ENCODE measurements around the gene TTLL9.

Gene TTLL9

DNA sequence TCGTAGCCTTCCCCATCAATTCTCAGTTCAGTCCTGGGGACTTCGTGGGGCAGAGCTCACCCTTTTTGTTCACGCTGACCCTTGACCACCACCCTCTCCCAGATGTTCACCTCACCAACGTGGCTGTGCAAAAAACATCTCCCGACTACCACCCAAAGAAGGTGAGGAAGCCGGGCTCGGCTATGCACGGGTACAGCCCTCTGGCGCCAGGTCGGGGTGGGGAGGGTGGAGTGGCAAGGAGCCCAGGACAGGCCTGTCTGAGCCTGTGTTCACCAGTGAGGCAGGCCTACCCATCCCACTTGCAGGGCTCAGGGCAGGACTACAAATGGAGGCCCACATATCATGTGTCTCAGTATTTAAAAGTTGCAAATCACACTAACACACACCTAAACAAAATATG, 63.3 kb downstream of the TTLL9 start:
- TF ChIP-seq EZH2 (IDR thresholded peaks at IDR 0.05) (no peak), POLR2AphosphoS5 (IDR thresholded peaks at IDR 0.05; ENCODE audit: borderline replicate concordance, low read depth, low read length) (no peak), FOXP2 (optimal IDR thresholded peaks at IDR 0.05; ENCODE audit: control extremely low read depth, extremely low read length, insufficient read depth) (no peak)
- no peaks in the 10 kb centered on the region for H3K36me3 ChIP-seq (ENCODE audit: insufficient read depth, low read length)
- no peak overlapping the region for H3K9ac ChIP-seq (ENCODE audit: insufficient read length)
- H3K9me3 ChIP-seq (ENCODE audit: low read depth, low read length), result no peaks in the 10 kb centered on the region
- no peak overlapping the region for H3K27ac ChIP-seq
- no peak overlapping the region for H3K4me3 ChIP-seq
- no peak for DNase-seq (ENCODE audit: low read depth, low spot score)

DNA sequence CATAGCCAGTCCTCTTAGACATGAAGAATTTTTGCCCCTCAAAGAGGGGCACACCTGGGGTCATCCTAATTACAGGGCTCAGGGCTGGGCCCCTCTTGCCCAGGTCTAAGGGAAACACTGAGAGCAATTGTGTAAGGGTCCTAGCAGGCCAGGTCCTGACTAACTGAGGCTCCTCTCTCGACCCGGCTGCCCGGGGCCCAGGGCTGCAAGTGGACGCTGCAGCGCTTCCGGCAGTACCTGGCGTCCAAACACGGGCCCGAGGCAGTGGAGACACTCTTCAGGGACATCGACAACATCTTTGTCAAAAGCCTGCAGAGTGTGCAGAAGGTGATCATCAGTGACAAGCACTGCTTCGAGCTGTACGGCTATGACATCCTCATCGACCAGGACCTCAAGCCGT, 64.1 kb downstream of the TTLL9 start:
- DNase-seq (ENCODE audit: low read depth, low spot score), result no peak
- Histone ChIP-seq H3K9ac (ENCODE audit: insufficient read length) (no peak overlapping the region), H3K4me3 (no peak overlapping the region), H3K9me3 (ENCODE audit: low read depth, low read length) (no peaks in the 10 kb centered on the region), H3K36me3 (ENCODE audit: insufficient read depth, low read length) (no peaks in the 10 kb centered on the region), H3K27ac (no peak overlapping the region)
- no peak for TF ChIP-seq EZH2 (IDR thresholded peaks at IDR 0.05)

GRCh38 chr20:31934968-31935764, 64.7 kb downstream of the TTLL9 start:
- Histone ChIP-seq H3K4me3 (no peak overlapping the region), H3K36me3 (ENCODE audit: insufficient read depth, low read length) (no peaks in the 10 kb centered on the region), H3K27ac (no peak overlapping the region), H3K9ac (ENCODE audit: insufficient read length) (no peak overlapping the region), H3K9me3 (ENCODE audit: low read depth, low read length) (no peaks in the 10 kb centered on the region)
- DNase-seq (ENCODE audit: low read depth, low spot score), result no peak
- TF ChIP-seq POLR2AphosphoS5 (IDR thresholded peaks at IDR 0.05; ENCODE audit: borderline replicate concordance, low read depth, low read length) (no peak), EZH2 (IDR thresholded peaks at IDR 0.05) (no peak), FOXP2 (optimal IDR thresholded peaks at IDR 0.05; ENCODE audit: control extremely low read depth, extremely low read length, insufficient read depth) (no peak)

DNA sequence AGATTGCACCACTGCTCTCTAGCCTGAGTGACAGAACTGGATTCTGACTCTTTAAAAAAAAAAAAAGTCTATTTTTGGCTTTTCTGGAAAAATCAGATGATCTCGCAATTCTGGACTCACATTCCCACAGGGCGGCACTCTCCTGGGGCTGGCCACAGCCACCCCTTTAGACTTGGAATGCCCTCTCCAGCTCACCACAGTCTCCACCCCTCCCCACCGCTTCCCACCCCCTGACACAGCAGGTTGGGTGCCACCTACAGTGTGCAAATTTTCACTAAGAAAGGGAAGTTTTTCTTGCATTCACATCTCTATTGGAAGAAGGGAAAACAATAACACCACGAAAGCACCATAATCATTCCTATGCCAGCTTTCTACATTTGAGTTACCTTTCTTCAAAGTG, 66.0 kb downstream of the TTLL9 start:
- Histone ChIP-seq H3K27ac (no peak overlapping the region), H3K9me3 (ENCODE audit: low read depth, low read length) (no peaks in the 10 kb centered on the region), H3K4me3 (no peak overlapping the region), H3K36me3 (ENCODE audit: insufficient read depth, low read length) (no peaks in the 10 kb centered on the region), H3K9ac (ENCODE audit: insufficient read length) (no peak overlapping the region)
- TF ChIP-seq FOXP2 (optimal IDR thresholded peaks at IDR 0.05; ENCODE audit: control extremely low read depth, extremely low read length, insufficient read depth), result no peak
- TF ChIP-seq POLR2AphosphoS5 (IDR thresholded peaks at IDR 0.05; ENCODE audit: borderline replicate concordance, low read depth, low read length), result no peak
- no peak for TF ChIP-seq EZH2 (IDR thresholded peaks at IDR 0.05)
- DNase-seq (ENCODE audit: low read depth, low spot score), result no peak

DNA sequence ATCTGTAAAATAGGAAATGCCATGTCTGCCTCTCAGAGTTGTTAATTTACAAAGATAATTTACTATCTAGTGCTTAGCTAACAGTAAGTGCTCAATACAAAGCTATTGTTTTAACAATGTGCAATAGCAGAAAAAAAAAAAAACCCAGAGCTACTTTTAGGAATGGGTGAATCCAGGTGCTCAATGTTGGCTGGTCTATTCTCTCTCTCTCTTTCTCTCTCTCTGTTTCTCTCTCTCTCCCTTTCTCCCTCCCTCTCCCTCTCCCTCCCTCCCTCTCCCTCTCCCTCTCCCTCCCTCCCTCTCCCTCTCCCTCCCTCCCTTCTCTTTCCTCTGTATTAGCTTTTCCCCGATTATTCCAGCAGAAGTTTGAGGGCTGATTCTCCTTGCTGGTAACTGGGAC, 67.4 kb downstream of the TTLL9 start:
- no peak for DNase-seq (ENCODE audit: low read depth, low spot score)
- TF ChIP-seq FOXP2 (optimal IDR thresholded peaks at IDR 0.05; ENCODE audit: control extremely low read depth, extremely low read length, insufficient read depth), result no peak
- TF ChIP-seq POLR2AphosphoS5 (IDR thresholded peaks at IDR 0.05; ENCODE audit: borderline replicate concordance, low read depth, low read length), result no peak
- no peak for TF ChIP-seq EZH2 (IDR thresholded peaks at IDR 0.05)
- no peak overlapping the region for H3K9ac ChIP-seq (ENCODE audit: insufficient read length)
- no peak overlapping the region for H3K27ac ChIP-seq
- H3K36me3 ChIP-seq (ENCODE audit: insufficient read depth, low read length), result no peaks in the 10 kb centered on the region
- no peaks in the 10 kb centered on the region for H3K9me3 ChIP-seq (ENCODE audit: low read depth, low read length)
- H3K4me3 ChIP-seq, result no peak overlapping the region

- no peak overlapping the region for H3K9ac ChIP-seq (ENCODE audit: insufficient read length)
- DNase-seq (ENCODE audit: low read depth, low spot score), result no peak
- H3K36me3 ChIP-seq (ENCODE audit: insufficient read depth, low read length), result peaks cover 2% of the 10 kb centered on the region
- TF ChIP-seq FOXP2 (optimal IDR thresholded peaks at IDR 0.05; ENCODE audit: control extremely low read depth, extremely low read length, insufficient read depth) (no peak), EZH2 (IDR thresholded peaks at IDR 0.05) (no peak), POLR2AphosphoS5 (IDR thresholded peaks at IDR 0.05; ENCODE audit: borderline replicate concordance, low read depth, low read length) (no peak)
- 0 out of 2 replicates have a peak overlapping the region, but pooled peaks have one; percentile 33 for H3K27ac ChIP-seq
- no peaks in the 10 kb centered on the region for H3K9me3 ChIP-seq (ENCODE audit: low read depth, low read length)
- H3K4me3 ChIP-seq, result no peak overlapping the region
Observed at GRCh38 chr20:31939661-31940060, 69.2 kb downstream of the TTLL9 start.

GRCh38 chr20:31943052-31943471, 72.6 kb downstream of the TTLL9 start:
- H3K36me3 ChIP-seq (ENCODE audit: insufficient read depth, low read length), result peaks cover 36% of the 10 kb centered on the region
- 0 out of 2 replicates have a peak, but pooled peaks cover 2% of the 10 kb centered on the region for H3K9me3 ChIP-seq (ENCODE audit: low read depth, low read length)
- no peak overlapping the region for H3K27ac ChIP-seq
- no peak for DNase-seq (ENCODE audit: low read depth, low spot score)
- TF ChIP-seq EZH2 (IDR thresholded peaks at IDR 0.05) (no peak), FOXP2 (optimal IDR thresholded peaks at IDR 0.05; ENCODE audit: control extremely low read depth, extremely low read length, insufficient read depth) (no peak), POLR2AphosphoS5 (IDR thresholded peaks at IDR 0.05; ENCODE audit: borderline replicate concordance, low read depth, low read length) (no peak)
- no peak overlapping the region for H3K4me3 ChIP-seq
- no peak overlapping the region for H3K9ac ChIP-seq (ENCODE audit: insufficient read length)

DNA sequence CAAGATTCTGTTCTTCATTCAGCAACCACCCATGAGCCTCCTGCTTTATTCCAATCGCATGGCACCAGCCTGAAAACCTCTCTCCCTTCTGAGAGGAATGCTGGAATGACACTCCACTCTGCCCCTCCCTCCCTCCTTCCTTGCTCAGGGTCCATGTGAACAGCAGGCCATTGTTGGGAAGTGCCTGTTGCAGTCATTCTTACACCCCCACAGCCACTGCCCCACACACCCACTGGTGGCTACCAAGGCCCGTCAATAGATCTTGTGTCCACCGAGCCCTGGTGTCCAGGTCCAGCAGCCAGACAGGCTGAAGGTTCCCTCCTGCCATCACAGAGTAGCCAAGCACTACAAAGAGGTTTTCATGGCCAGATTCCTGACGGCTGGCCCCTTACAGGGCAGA, 74.9 kb downstream of the TTLL9 start:
- Histone ChIP-seq H3K9me3 (ENCODE audit: low read depth, low read length) (0 out of 2 replicates have a peak, but pooled peaks cover 5% of the 10 kb centered on the region), H3K9ac (ENCODE audit: insufficient read length) (no peak overlapping the region), H3K36me3 (ENCODE audit: insufficient read depth, low read length) (peaks cover 59% of the 10 kb centered on the region), H3K27ac (0 out of 2 replicates have a peak overlapping the region, but pooled peaks have one; percentile 22), H3K4me3 (no peak overlapping the region)
- no peak for TF ChIP-seq EZH2 (IDR thresholded peaks at IDR 0.05)
- DNase-seq (ENCODE audit: low read depth, low spot score), result no peak

- H3K4me3 ChIP-seq, result peak overlapping the region; percentile 40; the same call in 1 of the 2 replicates
- H3K9ac ChIP-seq (ENCODE audit: insufficient read length), result no peak overlapping the region
- peak; percentile 16 for DNase-seq (ENCODE audit: low read depth, low spot score)
- peaks cover 62% of the 10 kb centered on the region for H3K36me3 ChIP-seq (ENCODE audit: insufficient read depth, low read length)
- TF ChIP-seq FOXP2 (optimal IDR thresholded peaks at IDR 0.05; ENCODE audit: control extremely low read depth, extremely low read length, insufficient read depth) (no peak), POLR2AphosphoS5 (IDR thresholded peaks at IDR 0.05; ENCODE audit: borderline replicate concordance, low read depth, low read length) (no peak), EZH2 (IDR thresholded peaks at IDR 0.05) (no peak)
- 0 out of 2 replicates have a peak, but pooled peaks cover 5% of the 10 kb centered on the region for H3K9me3 ChIP-seq (ENCODE audit: low read depth, low read length)
- H3K27ac ChIP-seq, result peak overlapping the region; percentile 46; the same call in 1 of the 2 replicates
Observed at GRCh38 chr20:31945785-31946184, 75.4 kb downstream of the TTLL9 start.

Data from SK-N-MC (cell line).